Gastroesophageal sphincter (tissue), 4 donors: ENCODE results near the gene GLRX5. TPM values are rescaled to one million over a fixed set of nuclear protein-coding genes. Genes with fewer than 3 reads are reported as not detected.

ENCODE experiments used
- ATAC-seq: fragments of 150-250 bp; one replicate; pipeline ENCODE4 v1.9.1; 2016; ENCODE audit warnings: mild to moderate bottlenecking, moderate library complexity
- H3K27ac ChIP-seq, 4 donors: fragments of 200-600 bp; sonication (generic) in 3 of 4; 1 replicate in 3 of 4; 2 replicates in 1 of 4; pipeline ENCODE4 v1.5.1; 2016 to 2019
- H3K27me3 ChIP-seq: fragments of 200-600 bp; sonication (generic); one replicate; pipeline ENCODE4 v1.5.1; 2019
- H3K36me3 ChIP-seq, 2 donors: fragments of 200-600 bp; sonication (generic); one replicate each; pipeline ENCODE4 v1.5.1; 2019; ENCODE audit warnings: control low read depth in 1 of 2
- H3K4me1 ChIP-seq, 3 donors: fragments of 200-600 bp; sonication (generic); 1 replicate in 2 of 3; 2 replicates in 1 of 3; pipeline ENCODE4 v1.5.1; 2016 to 2019; ENCODE audit warnings: control low read depth in 2 of 3
- H3K4me3 ChIP-seq, 2 donors: fragments of 200-600 bp; sonication (generic); one replicate each; pipeline ENCODE4 v1.5.1; 2019; ENCODE audit warnings: mild to moderate bottlenecking in 1 of 2, moderate library complexity in 1 of 2
- H3K9me3 ChIP-seq, 3 donors: fragments of 200-600 bp; sonication (generic); one replicate each; pipeline ENCODE4 v1.5.1; 2017 to 2019; ENCODE audit warnings: control low read depth in 2 of 3
- EP300 ChIP-seq: sonication (generic); formaldehyde crosslinking; IDR thresholded peaks from one replicate; pipeline ENCODE4 v1.6.1; 2017; ENCODE audit warnings: antibody characterized with exemption, mild to moderate bottlenecking
- POLR2A ChIP-seq, 2 donors: fragments of 450-650 bp; IDR thresholded peaks; one replicate each; pipeline ENCODE4 v1.6.1; 2017; ENCODE audit warnings: antibody characterized with exemption in 2 of 2, mild to moderate bottlenecking in 2 of 2, moderate library complexity in 1 of 2
- POLR2AphosphoS5 ChIP-seq: sonication (generic); formaldehyde crosslinking; IDR thresholded peaks from one replicate; pipeline ENCODE4 v1.6.1; 2017; ENCODE audit warnings: antibody characterized with exemption
- WGBS, 2 donors: methylation state at CpG; one replicate each; pipeline ENCODE4 v1.1.5; 2018; ENCODE audit warnings: low coverage in 1 of 2; 5-methylcytosine and 5-hydroxymethylcytosine counted together
- total RNA-seq, 4 donors: library from RNA; depleted of rRNA; stranded (reverse); fragments of >200 nt; gene quantifications; one replicate each; pipeline ENCODE4 v1.1.0, GENCODE V29; 2016
- TF ChIP-seq, protein P1 (sequence below), 4 experiments: fragments of 200-600 bp in 2 of 4; fragments of 450-650 bp in 2 of 4; sonication (generic) in 1 of 4; IDR thresholded peaks; one replicate each; pipeline ENCODE4 v1.5.1; 2017 to 2019; ENCODE audit warnings: antibody characterized with exemption in 4 of 4, mild to moderate bottlenecking in 2 of 4, moderate library complexity in 2 of 4

GLRX5 gene
- total RNA-seq, 4 donors from 2014 or later = 30.5 to 50.5 (median 33.3) TPM

DNA sequence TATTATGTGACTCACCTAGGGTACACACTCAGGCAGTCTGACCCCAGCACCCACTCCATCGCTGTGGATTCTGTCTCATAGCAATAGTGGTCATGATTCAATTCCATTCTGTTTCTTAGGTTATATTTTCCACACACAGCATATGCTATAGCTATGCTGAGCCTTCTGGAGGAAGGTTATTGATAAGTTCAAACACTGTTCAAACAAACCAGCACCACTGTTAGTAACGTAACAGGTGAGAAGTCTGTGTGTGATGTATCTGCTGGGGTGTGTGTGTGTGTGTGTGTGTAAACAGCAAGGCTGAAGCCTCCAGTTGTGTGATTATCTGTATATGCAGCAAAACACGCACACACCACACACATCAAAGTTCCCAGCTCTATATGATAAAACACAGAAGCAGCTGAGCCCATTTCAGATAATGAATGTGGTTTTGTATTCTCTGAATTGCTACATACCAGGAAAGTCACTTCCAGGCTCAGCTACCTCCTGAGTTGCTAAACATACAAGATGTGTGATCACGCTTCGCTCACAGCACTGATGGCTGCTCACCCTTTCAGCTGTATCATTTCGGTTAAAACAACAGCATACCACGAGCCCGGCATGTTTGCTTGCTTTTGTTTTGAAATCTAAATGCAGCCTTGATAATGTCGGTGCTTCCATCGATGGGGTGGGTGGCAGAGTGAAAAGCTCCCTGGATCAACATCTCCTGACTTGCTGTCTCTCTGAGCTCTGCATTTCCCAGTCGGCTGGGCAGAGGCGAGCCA lies 11.6 kb upstream of the GLRX5 start:
- Histone ChIP-seq H3K9me3 (no peaks in the 10 kb centered on the region), H3K27ac (peak overlapping the region in 2 of 4 donors; percentile 7 to 21), H3K27me3 (no peaks in the 10 kb centered on the region), H3K4me1 (peaks cover 0 to 61% (median 20%) of the 10 kb centered on the region in 3 donors), H3K4me3 (no peak overlapping the region), H3K36me3 (peaks cover 0 to 11% of the 10 kb centered on the region in 2 donors)
- TF ChIP-seq EP300 (no peak), POLR2AphosphoS5 (no peak), POLR2A (IDR thresholded peaks at IDR 0.05) (no peak)
- TF ChIP-seq, protein P1, sequence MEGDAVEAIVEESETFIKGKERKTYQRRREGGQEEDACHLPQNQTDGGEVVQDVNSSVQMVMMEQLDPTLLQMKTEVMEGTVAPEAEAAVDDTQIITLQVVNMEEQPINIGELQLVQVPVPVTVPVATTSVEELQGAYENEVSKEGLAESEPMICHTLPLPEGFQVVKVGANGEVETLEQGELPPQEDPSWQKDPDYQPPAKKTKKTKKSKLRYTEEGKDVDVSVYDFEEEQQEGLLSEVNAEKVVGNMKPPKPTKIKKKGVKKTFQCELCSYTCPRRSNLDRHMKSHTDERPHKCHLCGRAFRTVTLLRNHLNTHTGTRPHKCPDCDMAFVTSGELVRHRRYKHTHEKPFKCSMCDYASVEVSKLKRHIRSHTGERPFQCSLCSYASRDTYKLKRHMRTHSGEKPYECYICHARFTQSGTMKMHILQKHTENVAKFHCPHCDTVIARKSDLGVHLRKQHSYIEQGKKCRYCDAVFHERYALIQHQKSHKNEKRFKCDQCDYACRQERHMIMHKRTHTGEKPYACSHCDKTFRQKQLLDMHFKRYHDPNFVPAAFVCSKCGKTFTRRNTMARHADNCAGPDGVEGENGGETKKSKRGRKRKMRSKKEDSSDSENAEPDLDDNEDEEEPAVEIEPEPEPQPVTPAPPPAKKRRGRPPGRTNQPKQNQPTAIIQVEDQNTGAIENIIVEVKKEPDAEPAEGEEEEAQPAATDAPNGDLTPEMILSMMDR (IDR thresholded peaks at IDR 0.05) = no peak
- WGBS, 2 donors = 50 to 87% methylated on average over 6 to 9 of the region's 12 CpGs
- no peak for ATAC-seq

DNA sequence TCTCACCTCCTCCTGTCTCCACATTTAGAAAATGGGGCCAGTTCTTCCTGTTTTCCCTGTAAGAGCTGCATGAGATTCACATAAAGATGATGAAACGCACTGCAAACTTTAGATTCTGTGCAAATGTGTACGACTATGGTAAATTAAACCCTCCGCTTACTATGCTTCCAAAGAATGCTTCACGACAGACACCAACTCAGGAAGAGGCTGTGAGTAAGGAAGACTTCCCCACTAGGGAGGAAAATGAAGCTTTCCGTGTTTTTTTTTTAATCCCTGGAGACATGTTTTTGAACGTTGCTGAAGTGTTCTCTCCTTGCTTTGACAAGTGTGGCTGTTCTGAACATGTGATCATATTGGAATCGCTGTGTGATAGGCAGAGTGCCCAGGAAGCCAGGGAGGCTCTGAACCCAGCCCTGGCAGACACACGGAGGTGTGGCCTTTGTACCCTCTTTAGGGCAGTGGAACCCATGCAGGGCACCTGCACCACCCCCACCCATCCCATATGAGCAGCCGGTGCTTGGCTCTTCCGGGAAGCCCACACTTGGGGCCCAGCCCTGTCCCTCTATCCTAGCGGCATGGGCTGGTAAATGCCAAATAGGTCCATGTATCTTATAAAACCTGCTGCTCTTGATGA lies 10.9 kb upstream of the GLRX5 start:
- Histone ChIP-seq H3K4me3 (no peak overlapping the region), H3K36me3 (peaks cover 0 to 11% of the 10 kb centered on the region in 2 donors), H3K9me3 (no peaks in the 10 kb centered on the region), H3K27me3 (no peaks in the 10 kb centered on the region), H3K27ac (peak overlapping the region in 2 of 4 donors; percentile 1 to 7), H3K4me1 (peaks cover 0 to 54% (median 17%) of the 10 kb centered on the region in 3 donors)
- ATAC-seq = no peak
- 20 to 51% methylated on average over 1 to 6 of the region's 11 CpGs for WGBS, 2 donors
- TF ChIP-seq, protein P1 (IDR thresholded peaks at IDR 0.05) = no peak
- TF ChIP-seq POLR2AphosphoS5 = no peak
- TF ChIP-seq POLR2A (IDR thresholded peaks at IDR 0.05) = no peak
- no peak for TF ChIP-seq EP300

- no peaks in the 10 kb centered on the region for H3K9me3 ChIP-seq
- 76 to 92% methylated on average over 2 to 5 of the region's 6 CpGs for WGBS, 2 donors
- no peak overlapping the region for H3K27ac ChIP-seq
- H3K4me1 ChIP-seq = peaks cover 0 to 45% (median 12%) of the 10 kb centered on the region in 3 donors
- TF ChIP-seq POLR2A (IDR thresholded peaks at IDR 0.05) (no peak), POLR2AphosphoS5 (no peak), EP300 (no peak)
- TF ChIP-seq, protein P1 (IDR thresholded peaks at IDR 0.05) = no peak
- H3K4me3 ChIP-seq = no peak overlapping the region
- no peak for ATAC-seq
- no peaks in the 10 kb centered on the region for H3K27me3 ChIP-seq
- H3K36me3 ChIP-seq = peaks cover 0 to 11% of the 10 kb centered on the region in 2 donors
These were observed 9.9 kb upstream of the GLRX5 start for GRCh38 chr14:95524706-95525512.

DNA sequence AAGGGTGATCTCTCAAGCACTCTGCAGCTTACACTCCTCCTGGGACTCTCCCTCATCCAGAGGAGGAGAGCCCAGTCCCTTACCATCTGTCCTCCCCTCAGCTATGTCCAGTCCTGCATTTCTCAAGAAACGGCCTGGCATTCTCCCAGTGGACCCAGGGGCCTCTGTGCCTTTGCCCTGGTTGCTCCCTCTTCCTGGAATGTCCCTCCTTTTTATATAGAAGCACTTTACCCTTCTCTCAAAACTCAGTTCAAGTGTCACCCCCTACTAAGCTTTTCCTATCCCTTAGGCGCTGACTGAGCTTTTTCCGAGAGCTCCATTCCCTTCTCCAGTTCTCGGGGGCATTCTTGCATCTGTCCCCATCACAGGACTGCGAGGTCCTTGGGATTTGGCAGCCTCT lies 8.9 kb upstream of the GLRX5 start:
- TF ChIP-seq EP300 = no peak
- no peak for TF ChIP-seq POLR2AphosphoS5
- TF ChIP-seq, protein P1 (IDR thresholded peaks at IDR 0.05) = no peak
- TF ChIP-seq POLR2A (IDR thresholded peaks at IDR 0.05) = no peak
- H3K9me3 ChIP-seq = no peaks in the 10 kb centered on the region
- peak overlapping the region in 1 of 4 donors; percentile 36 for H3K27ac ChIP-seq
- ATAC-seq = no peak
- H3K4me3 ChIP-seq = no peak overlapping the region
- 76 to 86% methylated on average over 4 to 5 of the region's 5 CpGs for WGBS, 2 donors
- H3K27me3 ChIP-seq = no peaks in the 10 kb centered on the region
- peaks cover 0 to 13% of the 10 kb centered on the region in 2 donors for H3K36me3 ChIP-seq
- peaks cover 0 to 46% (median 8%) of the 10 kb centered on the region in 3 donors for H3K4me1 ChIP-seq
